ENCODE data around the gene PXN.

GRCh38 chr12:120199025-120199424, 66.5 kb downstream of the PXN start:
- TF ChIP-seq ZFP30 (CRISPR knock-in tag; IDR thresholded peaks at IDR 0.05) (no peak), OSR1 (CRISPR knock-in tag; IDR thresholded peaks at IDR 0.05) (no peak), RARB (CRISPR knock-in tag; IDR thresholded peaks at IDR 0.05) (no peak), ZNF8 (CRISPR knock-in tag; IDR thresholded peaks at IDR 0.05) (no peak), CSDC2 (CRISPR knock-in tag; IDR thresholded peaks at IDR 0.05) (no peak), TOX (CRISPR knock-in tag; IDR thresholded peaks at IDR 0.05; ENCODE audit: borderline replicate concordance) (no peak), ZFP3 (CRISPR knock-in tag; IDR thresholded peaks at IDR 0.05) (no peak), PATZ1 (CRISPR knock-in tag; IDR thresholded peaks at IDR 0.05; ENCODE audit: borderline replicate concordance) (no peak), POU6F1 (CRISPR knock-in tag; IDR thresholded peaks at IDR 0.05; ENCODE audit: borderline replicate concordance, low read depth) (no peak), PPARA (CRISPR knock-in tag; IDR thresholded peaks at IDR 0.05; ENCODE audit: borderline replicate concordance) (no peak), CREB5 (CRISPR knock-in tag; IDR thresholded peaks at IDR 0.05; ENCODE audit: low read depth) (no peak)

Measured in SK-N-SH treated with all-trans-retinoic acid at 6 μM for 48 hours (cell line).